UCSD-AML1 (cell line): ENCODE data around the gene PFKL.

ENCODE experiments used
- DNase-seq: peaks from one replicate; lab custom pipeline; 2025; ENCODE audit not compliant: unreplicated experiment; lab: John Stamatoyannopoulos, UW

Gene PFKL

DNA sequence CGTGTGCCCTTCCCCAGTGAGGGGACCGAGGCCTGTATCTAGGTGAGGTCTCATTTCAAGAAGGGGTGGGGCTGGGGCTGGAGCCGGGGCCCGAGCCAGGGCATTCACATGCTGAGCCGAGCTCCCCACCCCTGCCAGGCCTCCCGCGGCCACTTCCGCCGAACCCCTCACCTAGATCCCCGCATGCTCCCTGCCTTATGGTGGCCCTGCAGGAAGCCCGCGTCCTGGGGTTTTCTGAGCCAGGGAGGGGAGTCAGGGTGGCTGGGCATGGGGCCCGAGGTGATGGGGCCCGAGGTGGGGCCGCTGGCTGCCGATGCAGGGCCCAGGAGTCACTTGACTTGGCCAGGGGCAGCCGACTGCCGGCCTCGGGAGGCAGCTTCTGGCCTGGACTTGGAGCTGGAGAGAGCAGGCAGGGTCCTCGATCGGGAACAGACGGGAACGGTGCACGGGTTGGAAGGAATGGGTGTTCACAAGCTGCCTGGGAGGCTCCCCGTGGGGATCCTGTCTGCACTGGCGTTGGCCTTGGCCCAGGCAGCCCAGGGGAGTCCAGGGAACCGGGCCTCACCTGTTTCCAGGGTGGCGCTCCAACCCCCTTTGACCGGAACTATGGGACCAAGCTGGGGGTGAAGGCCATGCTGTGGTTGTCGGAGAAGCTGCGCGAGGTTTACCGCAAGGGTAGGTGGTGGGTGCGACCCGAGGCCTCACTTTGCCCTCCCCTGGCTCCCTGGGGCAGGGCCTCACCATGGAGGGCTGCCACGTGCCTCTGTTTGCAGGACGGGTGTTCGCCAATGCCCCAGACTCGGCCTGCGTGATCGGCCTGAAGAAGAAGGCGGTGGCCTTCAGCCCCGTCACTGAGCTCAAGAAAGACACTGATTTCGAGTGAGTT is 25.8 kb downstream of the PFKL start:
- no peak for DNase-seq

DNA sequence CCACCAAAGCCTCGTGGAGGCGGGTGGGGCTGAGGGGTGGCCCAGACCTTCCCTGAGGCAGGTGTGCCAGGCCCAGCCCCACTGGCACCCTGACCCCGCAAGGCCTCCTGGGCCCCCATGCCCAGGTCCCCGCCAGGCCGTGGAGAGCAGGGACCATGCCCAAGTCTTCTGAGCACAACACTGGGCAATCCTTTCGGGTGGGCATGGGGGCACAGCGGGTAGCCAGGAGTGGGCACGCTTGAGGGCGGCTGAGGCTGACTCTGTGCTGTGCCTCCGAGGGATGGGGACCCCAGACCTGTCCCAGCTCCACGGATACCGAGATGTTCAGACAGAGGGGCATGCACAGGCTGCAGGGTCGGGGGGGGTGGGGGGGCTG is 26.4 kb downstream of the PFKL start:
- no peak for DNase-seq

DNA sequence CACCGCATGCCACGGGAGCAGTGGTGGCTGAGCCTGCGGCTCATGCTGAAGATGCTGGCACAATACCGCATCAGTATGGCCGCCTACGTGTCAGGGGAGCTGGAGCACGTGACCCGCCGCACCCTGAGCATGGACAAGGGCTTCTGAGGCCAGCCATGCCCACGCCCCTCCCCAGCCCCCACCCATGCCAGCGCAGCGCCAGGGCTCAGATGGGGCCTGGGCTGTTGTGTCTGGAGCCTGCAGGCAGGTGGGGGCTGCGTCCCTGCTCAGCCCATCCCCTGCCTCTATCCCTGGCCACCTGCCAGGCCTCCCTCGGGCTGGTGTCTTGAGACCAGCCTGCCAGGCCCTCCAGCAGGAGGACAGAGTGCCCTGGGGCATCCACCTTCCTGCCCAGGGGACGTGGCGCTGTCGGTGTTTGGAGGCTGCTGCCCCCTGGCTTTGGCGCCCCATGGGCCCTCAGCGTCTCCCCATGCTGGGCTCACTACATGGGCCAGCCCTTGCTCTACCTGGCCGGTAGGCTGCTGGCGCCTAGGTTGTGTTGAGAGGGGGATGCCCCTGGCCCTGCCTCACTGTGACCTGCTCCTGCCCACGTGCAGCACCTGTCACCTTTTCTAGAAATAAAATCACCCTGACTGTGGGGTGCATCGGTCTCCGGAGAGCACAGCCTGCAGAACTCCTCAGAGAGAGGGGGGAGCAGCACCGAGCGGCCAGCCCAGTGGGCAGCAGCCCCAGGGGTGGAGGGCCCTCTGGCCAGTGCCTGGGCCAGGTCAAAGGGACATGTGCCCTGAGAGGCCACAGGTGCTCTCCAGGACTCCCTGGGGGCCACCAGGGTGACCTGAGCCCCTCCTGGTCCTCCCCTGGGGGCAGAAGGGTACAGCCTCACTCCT is 27.1 kb downstream of the PFKL start:
- no peak for DNase-seq

DNA sequence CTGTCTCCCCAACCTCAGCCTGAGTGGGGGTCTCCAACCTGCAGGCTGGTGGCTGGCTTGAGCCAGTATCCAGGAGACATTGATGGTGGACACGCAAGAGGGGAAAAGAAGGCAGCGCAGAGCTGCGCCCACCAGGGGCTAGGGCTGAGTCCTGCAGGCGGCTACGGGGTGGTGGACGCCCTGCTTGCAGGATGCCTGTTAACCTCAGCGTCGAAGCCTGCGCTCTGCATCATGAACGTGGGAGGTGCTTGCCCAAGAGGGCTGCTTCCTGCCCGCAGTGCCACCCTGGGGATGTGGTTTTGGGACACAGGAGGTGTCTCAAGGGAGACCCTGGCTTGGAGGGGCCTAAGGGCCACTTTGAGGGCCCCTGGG is 27.7 kb downstream of the PFKL start:
- no peak for DNase-seq

DNA sequence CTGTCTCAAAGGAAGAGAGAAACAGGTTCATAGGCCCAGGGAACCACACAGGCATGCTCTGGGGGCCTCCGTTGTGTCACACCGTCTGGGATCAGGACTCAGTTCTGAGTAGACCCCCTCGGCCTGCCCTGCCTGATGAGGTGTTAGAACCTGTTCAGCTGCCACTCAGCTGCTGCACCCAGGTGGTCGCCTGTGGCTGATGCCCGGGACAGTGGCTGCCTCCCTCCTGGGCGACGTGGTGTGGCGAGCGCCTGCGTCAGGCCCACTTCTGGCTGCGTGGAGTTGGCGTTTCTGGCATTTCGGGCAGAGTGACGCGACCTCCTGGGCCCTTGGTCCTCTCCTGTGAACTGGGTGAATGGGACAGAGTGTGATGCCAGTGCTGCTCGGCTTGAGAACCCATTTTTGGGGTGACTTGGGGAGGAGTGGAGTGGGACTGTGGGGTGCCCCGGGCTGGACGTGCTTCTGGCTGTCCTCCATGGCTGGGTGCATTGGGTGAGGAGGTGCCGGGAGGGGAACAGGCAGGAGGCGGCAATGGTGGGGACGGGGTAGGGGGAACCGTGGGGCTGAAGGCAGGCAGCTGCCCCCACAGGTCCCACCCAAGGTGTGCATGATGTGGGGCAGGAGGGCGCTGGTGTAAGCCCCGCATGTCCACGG is 28.5 kb downstream of the PFKL start:
- DNase-seq: no peak

DNA sequence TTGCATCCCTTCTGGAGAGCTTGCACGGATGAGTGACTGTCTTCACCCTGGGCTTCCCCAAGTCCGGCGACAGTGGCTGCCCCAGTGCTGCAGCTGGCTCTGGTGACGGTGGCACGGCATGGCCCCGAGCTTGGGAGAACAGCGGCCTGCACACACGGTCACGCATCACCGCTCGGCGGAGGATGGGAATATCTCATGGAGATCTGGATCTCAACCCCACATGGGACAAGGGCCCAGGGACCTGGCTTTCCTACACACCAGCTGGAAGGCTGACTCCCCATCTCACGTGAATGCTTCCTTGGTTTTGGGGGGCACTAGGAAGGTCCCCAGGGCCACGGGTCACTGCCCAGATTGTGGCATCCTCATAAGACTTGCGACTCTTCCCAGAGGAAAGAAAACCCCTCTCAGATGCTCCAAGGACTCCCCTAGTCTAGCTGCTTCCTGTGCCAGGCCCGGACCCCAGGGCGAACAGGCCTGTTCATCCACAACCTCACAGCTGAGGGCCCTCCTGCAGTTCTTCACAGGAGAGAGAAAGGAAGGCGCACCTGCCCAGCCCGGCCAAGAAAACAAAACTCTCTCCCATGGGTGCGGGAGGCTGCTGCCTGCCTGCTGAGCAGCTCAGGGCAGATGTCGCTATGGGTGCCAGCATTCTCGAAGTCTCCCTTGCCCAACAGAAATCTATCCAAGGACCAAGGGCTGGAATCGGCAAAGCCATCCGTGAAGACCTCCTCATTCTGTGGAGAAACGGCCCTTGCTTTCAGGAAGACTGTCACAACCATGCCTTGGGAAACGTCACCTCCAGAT is 29.4 kb downstream of the PFKL start:
- DNase-seq: no peak

DNA sequence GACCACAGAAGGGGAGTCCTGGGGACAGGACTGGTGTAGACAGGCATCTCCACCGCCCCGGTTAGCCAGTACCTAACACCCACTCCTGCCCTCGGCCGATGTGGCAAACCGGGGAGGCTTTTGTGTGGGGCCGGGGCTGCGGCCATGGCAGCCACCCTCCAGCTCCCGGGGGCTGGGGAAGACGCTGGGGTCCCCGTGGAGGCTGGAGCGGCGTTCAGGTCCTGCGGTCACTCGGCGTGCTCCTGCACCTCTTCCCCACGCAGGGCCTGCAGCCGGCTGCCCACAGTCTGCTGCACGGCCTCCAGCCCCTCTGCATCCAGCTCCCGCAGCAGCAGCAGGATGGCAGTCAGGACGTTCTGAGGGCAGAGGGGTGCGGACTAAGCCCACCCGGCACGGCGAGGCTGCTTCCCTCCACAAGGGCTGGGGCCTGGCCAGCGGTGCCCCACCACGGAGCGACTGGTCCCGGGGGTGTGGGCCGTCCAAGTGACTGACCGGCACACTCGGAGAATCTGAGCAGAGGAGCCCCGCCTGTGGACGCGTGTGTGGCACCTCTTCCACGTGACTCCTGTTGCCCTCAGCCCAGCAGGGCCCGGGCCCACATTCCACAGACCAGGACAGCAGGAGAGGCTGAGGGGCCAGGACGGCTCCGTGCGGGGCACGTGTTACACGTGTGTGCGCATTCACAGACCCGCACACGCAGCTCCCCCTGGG is 30.3 kb downstream of the PFKL start:
- DNase-seq: no peak

DNA sequence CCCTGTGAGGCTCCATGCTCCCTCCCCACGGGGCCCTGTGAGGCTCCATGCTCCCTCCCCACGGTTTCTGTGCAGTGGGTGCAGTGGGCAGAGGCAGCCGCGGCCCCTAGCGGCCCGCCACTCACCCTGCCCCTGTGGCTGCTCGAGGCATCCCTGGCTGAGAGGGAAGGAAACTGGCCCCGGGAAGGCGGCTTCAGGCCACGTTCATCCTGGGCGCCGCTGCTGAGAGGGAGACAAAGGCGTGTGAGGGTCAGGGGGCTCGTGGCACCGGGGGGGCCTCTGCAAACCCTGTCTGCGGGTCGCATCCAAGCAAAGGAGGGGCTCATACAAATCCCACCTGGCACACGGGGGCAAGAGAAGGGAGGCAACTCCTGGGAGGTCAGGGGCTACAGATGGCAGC is 30.8 kb downstream of the PFKL start:
- no peak for DNase-seq

DNA sequence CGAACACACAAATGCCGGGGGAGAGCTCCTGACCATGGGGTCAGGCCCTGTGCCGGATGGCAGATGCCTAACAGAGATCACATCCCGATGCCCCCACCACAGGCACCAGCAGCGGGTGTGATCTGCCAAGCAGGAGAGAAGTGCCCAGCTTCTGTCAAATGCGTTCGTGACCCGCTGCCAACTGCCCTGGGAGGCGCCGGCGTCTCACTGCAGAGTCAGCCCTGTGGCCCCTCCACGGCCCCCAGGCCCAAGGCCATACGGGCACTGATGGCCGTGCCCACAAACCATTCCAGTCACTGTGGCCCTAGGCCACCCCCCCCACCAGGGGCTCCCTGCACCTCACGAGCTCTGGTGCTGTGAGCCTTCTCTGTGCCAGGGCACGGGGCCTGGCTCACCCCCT is 31.4 kb downstream of the PFKL start:
- DNase-seq: no peak

DNA sequence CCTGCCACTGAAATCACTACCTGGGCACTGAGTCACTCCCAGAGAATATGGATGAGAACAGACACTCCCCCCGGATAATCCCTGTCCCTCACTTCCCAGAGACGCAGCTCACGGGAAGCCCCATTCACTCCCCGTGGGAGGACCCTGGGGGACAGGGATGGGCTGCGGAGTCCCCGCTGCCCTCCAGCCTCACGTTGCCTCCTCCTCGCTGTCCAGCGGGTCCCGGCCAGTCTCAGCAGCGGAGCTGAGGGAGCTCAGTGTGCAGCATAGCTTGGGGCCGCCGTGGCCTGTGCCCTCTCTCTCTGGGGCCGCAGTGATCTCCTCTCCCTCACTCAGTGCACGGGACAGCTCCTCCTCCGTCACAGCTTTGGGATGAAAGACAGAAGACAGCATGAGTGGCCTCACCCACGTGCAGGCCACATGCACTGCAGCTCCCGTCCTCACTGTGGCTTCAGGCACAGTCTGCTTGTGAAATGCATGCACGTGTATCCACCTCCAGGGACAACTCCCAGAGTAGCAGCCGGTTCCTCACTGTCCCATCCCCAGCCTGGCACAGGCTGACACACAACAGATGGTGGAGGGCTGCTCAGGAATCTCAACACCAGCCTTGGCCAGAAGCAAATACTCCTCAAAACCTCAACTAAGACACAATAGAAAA is 31.9 kb downstream of the PFKL start:
- DNase-seq: no peak

DNA sequence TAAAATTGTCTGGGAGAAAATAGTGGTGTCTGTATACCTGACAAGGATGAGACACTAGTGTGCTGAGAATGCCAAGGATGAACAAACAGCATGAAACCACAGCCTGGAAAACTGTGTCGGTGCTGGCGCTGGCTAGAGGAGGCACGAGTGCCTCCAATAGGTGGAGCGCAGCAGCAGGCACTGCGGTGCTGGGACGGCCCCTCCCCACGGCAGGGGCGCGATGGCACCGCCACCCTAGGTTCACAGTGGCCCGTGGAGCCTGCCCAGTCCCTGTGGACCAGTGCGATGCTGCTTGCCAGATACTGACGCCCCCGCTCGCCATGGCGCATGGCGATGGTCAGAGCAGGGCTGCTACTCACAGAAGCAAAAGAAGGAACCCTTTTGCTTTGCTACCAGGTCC is 32.5 kb downstream of the PFKL start:
- no peak for DNase-seq

DNA sequence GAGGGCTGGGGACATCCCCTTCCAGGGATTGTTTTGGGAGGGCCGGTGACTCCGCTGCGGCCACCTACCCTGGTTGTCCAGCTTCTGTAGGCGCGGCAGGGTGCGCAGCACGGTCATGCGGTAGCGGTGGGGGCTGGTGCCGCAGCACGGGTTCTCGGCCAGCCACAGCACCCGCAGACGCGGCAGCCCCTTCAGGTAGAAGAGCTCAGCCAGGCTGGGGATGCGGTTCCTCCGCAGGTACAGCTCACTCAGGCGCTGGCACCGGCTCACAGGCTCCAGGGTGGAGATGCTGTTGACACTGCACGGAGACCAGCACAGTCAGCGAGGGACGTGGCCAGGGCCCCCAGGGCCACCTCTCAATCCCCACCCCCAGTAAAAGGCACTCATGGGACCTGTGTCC is 33.1 kb downstream of the PFKL start:
- DNase-seq: no peak

DNA sequence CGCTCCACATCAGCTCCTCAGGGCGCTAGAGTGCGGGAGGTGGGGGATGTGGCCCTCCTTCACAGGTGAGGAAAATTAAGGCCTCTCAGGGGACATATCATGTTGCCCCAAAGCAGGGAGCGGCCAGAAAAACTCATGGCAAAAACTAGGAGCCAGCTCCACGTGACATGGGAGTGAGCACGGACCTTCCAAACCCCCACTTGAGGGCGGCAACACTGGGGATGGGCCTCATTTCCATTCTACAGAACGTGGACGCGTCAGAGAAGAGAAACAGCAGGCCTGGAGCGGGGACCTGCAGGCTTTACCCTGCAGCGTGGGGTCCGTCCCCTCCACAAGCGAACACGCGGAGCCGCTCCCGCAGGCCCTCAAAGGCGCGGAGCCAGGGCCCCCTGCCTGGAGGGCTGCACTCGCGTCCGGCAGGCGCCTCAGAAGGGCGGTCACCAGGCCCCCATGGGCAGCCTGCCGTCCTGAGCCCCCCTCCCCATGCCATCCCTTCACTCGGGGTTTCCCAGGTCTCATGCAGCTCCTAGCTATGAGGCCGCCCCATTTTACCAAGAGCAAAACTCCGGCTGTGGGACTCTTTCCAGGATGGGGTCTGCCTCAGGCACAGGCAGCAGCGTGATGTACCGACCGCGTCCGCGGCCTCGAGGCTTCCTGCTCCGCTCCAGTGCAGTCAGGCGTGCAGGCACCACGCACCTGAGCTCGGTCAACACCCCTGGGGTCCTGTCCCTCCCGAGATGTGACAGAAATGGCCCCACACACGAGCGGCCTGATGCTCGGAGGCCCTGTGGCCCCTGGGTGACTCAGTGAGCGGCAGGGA is 33.9 kb downstream of the PFKL start:
- no peak for DNase-seq

DNA sequence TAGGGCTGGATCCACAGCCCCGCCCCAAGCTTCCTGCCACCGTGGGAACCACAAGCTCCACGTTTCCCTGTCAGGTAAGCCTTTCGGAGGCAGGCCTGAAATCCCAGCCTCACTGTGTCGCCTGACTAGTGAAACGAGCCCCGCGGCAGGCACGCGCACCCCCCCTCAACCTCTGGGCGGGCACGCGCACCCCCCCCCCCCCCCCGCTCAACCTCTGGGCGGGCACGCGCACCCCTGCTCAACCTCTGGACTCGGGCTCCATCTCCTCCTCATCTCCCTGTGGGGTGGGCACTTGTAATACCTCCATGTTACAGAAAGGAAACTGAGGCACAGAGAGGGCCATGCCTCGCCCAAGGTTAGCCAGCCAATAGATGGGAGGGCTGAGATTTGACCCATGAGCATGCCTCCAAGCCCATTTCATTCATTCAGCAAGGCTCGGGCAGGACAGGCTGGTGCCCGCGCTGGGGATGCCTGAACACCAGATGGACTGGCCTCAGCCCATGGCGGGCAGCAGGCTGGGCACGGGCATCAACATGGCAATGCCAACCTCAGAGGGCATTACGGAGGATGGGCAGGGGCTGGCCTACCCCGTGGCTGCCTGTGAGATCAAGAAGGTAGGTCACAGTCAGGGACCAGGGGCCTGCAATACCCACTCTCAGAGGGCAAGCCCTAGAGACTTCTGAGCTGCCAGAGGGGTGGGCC is 34.6 kb downstream of the PFKL start:
- no peak for DNase-seq

DNA sequence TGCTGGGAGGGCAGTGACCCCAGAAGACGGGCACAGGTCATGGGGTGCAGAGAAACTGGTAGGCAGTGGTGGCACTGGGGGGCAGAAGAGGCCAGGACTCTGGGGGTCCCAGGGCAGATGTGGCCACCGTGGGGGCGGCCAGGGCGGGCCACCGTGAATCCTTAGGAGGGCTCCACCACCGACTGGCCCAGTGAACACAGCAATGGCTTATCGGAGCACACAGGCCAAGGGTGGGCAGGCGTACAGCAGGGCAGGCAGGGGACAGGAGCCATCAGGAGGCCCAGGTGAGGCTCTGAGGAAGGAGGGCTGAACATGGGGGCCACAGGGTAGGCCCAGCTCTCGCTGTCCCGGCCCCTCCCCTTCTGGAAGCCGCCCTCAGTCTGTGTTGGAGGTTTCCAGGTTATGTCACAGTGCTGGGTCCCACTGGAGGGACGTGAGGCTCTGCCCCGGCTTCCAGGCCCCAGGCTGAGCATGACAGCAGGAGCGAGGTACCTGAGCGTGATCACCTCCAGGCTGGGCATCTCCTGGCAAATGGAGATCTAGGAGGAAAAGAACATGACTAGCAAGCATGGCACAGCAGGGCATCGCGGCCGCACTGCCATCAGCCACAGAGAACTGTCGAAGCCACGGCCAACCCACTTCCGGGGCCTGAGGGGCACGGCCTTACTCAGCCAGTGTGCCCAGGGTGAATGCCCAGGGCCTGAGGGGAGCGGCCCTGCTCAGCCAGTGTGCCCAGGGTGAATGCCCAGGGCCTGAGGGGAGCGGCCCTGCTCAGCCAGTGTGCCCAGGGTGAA is 35.6 kb downstream of the PFKL start:
- DNase-seq: no peak

DNA sequence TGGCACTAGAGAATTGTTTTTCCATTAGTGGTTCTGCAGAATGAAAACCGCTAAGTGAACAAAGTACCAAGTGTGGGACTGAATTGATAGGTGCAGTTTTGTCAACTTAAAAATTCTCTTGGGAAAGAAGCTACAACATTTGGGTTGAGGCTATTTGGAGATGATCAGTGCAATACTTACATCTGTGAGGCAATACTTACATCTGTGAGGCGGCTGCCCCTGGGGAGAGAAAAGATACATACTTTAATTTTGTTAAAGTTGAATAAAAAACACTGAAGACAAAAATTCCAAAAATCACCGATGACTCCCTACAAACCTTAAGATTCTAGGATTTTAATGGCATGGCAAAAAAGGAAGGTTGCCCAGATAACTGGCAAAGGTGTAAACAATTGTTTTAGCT is 37.6 kb downstream of the PFKL start:
- no peak for DNase-seq
